HG03565 (cell line): ENCODE results near the gene AK1.
"Not testable (repeated sequence)": the region's sequence is repeated elsewhere in the genome, so short reads cannot be mapped to it uniquely, and the experiment has no call there.

Experiments used
- ATAC-seq: cut with Tn5 transposase; IDR thresholded peaks from one replicate; pipeline ENCODE4 v1.9.1; 2021; ENCODE audit warnings: mild to moderate bottlenecking, moderate library complexity; ENCODE audit not compliant: unreplicated experiment

AK1 gene

DNA sequence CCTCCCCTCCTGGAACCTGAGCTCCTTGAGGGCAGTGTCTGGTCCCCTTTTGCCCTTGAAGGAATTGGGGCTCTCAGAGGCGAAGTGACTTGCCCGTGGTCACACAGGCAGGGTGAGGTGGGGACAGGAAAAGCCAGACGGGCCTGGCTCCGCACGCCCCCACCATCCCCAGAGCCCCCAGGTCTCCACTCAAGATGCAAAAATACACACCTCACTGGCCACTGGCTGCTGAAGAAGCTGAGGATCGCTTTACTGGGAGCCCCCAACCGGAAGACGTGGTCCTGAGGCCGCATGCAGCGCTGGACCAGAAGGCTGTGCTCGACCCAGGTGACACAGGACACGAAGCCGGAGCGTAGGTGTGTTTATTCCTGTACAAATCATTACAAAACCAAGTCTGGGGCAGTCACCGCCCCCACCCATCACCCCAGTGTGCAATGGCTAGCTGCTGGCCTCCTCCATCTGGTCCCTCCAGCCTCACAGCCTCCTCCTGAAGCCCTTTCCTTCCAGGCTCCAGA is 7.6 kb upstream of the AK1 start:
- ATAC-seq, result no peak

DNA sequence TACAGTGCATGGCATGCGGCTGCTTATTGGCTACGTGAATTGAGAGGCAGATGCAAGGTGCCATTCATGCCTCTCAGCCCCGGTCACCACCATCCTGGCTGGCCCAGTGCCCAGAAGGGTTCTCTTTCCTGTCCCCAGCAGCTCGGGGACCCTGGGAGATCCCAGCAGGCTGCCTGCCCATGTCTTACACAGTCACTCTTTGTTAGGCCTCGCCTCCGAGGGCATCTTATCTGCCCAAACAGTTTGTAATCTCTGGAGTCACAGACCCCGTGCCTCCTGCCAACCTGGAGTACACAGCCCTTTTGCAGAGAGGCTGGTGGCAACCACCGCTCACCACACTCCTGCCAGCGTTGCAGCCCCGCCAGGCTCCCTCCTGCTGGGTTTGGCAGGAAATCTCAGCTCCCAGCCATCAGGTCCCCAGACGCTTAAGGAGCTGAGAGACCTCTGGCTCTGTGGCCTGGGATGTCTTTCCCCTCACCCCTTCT is 7.0 kb upstream of the AK1 start:
- no peak for ATAC-seq

DNA sequence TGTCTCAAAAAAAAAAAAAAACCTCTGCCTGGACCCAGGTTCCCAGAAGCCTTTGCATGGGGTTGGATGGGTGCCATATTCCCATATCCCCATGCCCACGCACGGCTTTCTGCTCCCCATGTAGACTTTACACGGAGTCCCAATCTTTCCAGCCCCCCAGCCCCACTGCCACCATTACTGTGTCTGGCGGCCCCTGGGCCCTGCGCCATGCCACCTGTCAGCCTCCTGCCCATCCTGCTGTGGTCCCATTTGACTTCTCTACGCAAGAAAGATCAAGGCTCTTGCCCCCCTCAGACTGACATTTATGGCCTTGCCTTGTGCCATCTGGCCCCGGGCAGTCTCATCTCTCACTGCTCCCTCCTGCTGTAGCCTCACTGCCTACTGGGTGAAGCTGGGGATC is 6.5 kb upstream of the AK1 start:
- ATAC-seq, result no peak

DNA sequence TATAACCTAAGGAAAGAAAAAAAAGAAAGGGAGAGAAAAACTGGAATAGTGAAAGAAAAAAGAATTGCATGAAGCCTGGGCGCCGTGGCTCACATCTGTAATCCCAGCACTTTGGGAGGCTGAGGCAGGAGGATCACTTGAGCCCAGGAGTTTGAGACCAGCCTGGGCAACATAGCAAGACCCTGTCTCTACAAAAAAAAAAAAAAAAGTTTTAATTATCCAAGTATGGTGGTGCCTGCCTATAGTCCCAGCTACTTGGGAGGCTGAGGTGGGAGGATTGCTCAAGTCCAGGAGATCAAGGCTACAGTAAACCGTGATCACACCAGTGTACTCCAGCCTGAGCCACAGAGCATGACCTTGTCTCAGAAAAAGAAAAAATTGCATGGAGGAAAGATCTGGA is 4.2 kb upstream of the AK1 start:
- not testable (repeated sequence) for ATAC-seq

DNA sequence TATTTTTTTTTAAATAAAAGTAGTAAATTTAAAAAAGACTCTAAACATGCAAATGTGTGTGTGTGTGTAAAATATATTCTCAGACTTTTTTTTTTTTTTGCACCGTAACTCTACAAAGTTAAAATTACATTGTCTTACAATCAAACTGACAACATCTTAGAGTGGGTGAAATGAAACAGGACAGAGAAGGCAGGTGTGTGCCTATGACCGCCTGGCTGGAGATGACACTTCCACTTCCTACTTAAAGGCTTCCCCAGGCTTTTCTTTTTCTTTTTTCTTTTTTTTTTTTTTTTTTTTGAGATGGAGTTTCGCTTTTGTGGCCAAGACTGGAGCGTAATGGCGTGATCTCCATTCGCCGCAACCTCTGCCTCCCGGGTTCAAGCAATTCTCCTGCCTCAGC is 2.7 kb upstream of the AK1 start:
- no peak for ATAC-seq

GRCh38 chr9:127878652-127879390 is 1.3 kb upstream of the AK1 start:
- ATAC-seq, result no peak

DNA sequence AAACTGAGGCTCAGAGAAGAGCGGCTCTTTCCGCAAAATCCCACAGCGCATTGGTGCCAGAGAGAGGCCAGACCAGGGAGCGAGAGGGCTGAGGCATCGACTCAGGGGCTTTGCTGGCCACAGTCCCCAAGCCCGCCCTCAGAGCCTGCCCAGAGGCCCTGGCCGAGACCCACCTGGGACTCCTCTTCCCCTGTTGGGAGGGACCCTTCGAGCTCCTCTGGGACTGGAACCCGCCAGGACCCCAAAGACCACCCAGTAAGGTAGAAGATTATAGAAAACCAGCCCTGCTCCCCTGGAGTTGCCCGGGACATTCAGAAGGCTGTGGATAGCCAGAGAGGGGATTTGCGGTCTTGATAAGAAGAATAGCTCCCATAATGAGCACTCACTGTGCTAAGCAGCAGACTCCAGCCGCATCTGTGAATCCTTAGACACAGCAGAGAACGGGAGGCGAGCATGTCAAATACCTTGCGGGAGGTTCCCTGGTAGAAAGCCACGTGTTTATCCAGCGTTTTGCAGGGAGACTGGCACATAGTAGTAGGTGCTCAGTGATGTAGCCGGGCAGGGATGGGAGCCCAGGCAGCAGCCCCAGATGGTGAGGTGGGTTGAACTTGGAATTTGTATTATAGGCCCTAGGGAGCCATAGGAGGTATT is 651 bp upstream of the AK1 start:
- ATAC-seq, result no peak

- no peak for ATAC-seq
Measured at GRCh38 chr9:127876764-127877562, 512 bp downstream of the AK1 start.

DNA sequence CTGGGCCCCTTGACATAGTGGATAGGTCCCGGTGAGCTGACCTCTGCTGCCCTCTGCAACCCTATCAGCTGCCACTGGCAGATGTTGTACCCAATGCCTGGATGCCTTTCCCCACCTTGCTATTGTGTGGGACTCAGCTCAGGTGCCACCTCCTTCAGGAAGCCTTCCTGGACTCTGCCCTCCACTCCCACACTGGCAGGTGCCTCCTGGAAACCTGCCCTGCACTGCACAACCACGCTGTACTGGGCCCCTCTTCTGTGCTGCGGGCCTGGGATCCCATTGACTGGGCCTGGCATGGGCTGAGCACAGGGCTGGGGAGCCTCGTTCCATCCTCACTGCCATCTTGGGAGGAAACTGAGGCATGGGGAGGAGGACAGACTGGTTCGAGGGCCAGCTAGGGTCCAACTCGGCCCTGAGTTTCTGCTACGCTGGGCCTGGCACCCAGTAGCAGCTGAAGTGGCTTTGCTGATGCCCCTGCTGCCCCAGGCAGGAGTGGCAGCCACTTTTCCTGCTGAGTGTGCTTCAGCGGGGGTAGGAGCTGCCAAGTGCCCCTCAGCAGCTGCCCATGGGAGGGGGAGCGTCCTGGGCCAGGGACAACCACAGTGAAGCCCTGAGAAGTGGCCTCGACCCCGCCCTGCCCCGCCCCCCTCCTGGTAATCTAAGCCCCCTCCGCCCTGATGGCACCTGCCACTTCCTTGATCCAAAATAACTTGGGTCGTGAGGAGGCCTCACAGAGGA is 1.3 kb downstream of the AK1 start:
- ATAC-seq, result no peak

DNA sequence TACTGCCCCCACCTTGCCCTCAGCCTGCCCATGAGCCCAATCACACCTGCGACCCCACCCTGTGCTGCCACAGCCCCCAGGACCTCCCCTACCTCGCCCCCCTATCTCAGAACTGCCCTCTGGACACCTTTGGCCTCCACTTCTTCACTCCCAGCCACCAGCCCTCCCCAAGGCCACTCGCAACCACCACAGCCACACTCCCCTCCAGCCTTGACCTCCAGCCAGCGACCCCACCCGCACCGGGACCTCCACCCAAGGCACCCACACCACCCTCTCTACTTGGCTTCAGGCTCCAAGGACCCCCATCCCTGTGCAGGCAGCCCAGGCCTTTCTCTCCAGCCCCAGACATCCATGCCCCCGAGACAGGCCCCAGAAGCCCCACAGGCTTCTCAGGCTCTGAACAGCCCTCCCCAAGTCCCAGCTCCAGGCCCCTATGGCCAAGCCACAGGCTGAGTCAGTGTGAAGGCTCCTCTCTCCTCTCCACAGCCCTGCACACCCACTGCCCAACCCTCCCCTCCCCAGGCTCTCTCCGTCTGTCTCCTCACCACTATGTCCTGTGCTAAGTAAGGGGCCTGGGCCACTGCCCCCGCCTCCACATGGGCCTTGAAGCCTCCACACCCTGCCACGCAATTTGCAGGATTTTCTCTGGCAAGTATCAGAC is 2.0 kb downstream of the AK1 start:
- no peak for ATAC-seq

- no peak for ATAC-seq
Measured at GRCh38 chr9:127874301-127875221, 2.9 kb downstream of the AK1 start.

DNA sequence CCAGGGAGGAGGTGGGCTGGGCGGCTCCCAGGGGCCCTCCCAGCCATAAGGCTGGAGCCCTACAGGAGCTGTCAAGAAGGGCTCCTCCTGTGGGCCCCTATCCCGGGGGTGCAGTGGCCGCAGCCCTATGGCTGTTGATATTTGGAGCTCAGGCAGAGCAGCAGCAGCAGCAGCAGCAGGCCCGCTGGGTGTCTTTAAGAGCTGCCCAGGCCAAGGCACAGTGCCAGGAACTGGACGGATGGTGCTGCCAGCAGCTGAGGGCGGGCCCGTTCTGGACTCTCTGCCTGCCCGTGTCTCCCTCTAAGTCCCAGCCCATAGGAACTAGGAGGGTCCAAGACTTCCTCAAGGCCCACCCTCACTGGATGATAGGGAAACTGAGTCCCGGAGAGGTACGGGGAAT is 3.6 kb downstream of the AK1 start:
- no peak for ATAC-seq

GRCh38 chr9:127873223-127873691 is 4.2 kb downstream of the AK1 start:
- no peak for ATAC-seq

GRCh38 chr9:127872369-127873222 is 4.9 kb downstream of the AK1 start:
- no peak for ATAC-seq

GRCh38 chr9:127871531-127871930 is 5.9 kb downstream of the AK1 start:
- ATAC-seq, result no peak

DNA sequence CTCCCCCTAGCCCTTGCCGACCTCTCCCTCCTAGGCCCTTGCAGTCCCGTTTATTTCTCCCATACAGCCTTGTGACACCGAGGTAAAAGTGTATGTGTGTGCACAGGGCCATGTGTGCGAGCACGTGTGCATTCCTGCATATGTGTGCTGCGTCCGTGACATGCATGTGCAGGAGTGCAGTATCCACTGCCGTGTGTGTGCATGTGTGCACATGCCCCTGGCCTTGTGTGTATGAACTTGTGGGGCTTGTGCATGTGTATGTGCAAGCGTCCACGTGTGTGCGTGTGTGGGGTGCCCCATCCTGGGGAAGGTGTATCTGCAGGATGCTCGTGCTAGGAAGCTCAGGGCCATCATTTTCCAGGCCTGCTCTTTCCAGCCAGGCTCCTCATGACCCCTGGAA is 6.6 kb downstream of the AK1 start:
- no peak for ATAC-seq

DNA sequence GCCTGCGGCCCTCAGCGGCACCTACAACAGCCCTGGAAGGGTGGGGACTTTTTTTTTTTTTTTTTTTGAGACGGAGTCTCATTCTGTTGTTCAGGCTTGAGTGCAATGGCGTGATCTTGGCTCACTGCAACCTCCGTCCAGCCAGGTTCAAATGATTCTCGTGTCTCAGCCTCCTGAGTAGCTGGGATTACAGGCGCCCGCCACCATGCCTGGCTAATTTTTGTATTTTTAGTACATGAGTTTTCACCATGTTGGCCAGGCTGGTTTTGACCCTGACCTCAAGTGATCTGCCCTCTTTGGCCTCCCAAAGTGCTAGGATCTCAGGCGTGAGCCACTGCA is 7.4 kb downstream of the AK1 start:
- not testable (repeated sequence) for ATAC-seq
